ENCODE data around the gene HECA. TPM values are rescaled to one million over a fixed set of nuclear protein-coding genes. Genes with fewer than 3 reads are reported as not detected.

Gene HECA
- total and polyA plus RNA-seq, 10 of the 15 experiments (the other 5 are each of a cell fraction or from before 2014, with no cell fraction given), result 0.52 to 7.2 (median 2.7) TPM

GRCh38 chr6:139146317-139146726, 11.4 kb downstream of the HECA start:
- BruUV-seq (replicated peaks), result no TSS peak
- ChIA-PET CTCF (interaction anchor here (0.8 to 1.3 kb wide), 4 partner anchors 9 to 71 kb away, joined by 3 to 4 read pairs (median 3); no protein-coding TSS in a partner anchor), SMC1A (ENCODE audit: uncharacterized antibody, unreplicated experiment) (interaction anchor here (1.1 to 1.9 kb wide), 2 partner anchors 9 to 73 kb away, joined by 5 to 8 read pairs; no protein-coding TSS in a partner anchor), RAD21 (ENCODE audit: unreplicated experiment) (interaction anchor here (1.9 kb wide), 1 partner anchor 9 kb away, joined by 7 read pairs; no protein-coding TSS in a partner anchor), POLR2A (interaction anchor here (1.1 kb wide), 1 partner anchor 9 kb away, joined by 5 read pairs; no protein-coding TSS in a partner anchor)
- WGBS (ENCODE audit: insufficient coverage, insufficient replicate concordance, low lambda C conversion rate, missing lambda C conversion rate), result 17% methylated on average over 5 of the region's 5 CpGs
- H3K4me1 ChIP-seq (ENCODE audit: control insufficient read depth, insufficient read depth, low read length), result no peaks in the 10 kb centered on the region
- H3K79me2 ChIP-seq (ENCODE audit: control insufficient read depth, insufficient read depth, low read length), result no peaks in the 10 kb centered on the region
- in situ Hi-C loops (cut with MboI) (no loop called here), intact Hi-C loops (cut with micrococcal nuclease; ENCODE audit: unreplicated experiment) (no loop called here)
- DNase-seq (ENCODE audit: low read depth, low spot score) (no peak), FAIRE-seq (no peak), ATAC-seq (peak; percentile 55)
- H2AFZ ChIP-seq (ENCODE audit: control insufficient read depth, low read depth, low read length), result no peak overlapping the region
- peak overlapping the region; percentile 1; the same call in 1 of the 2 replicates for H3K4me2 ChIP-seq (ENCODE audit: control insufficient read depth, insufficient read depth)
- no peak overlapping the region for H3K4me3 ChIP-seq
- no peak overlapping the region for H3K27ac ChIP-seq (ENCODE audit: control insufficient read depth, insufficient read depth)
- H3K36me3 ChIP-seq (ENCODE audit: control insufficient read depth in 2 of 2, insufficient read depth in 2 of 2, low read length in 1 of 2), result no peaks in the 10 kb centered on the region
- H3K9ac ChIP-seq (ENCODE audit: control insufficient read depth, insufficient read depth, low read length), result no peak overlapping the region
- H3K9me3 ChIP-seq (replicated peaks; ENCODE audit: control insufficient read depth, insufficient read depth, low read length), result no peaks in the 10 kb centered on the region; the same call in 2 of the 3 replicates
- no peaks in the 10 kb centered on the region for H4K20me1 ChIP-seq (ENCODE audit: control insufficient read depth, insufficient read depth)
- peak; percentile 77 for TF ChIP-seq JUNB (IDR thresholded peaks at IDR 0.05)
- no peak for TF ChIP-seq ESRRA (IDR thresholded peaks at IDR 0.05; ENCODE audit: low read length)
- TF ChIP-seq PBX3 (IDR thresholded peaks at IDR 0.05; ENCODE audit: insufficient replicate concordance, low read depth, low read length), result peak; percentile 41
- no peak for TF ChIP-seq ZZZ3 (IDR thresholded peaks at IDR 0.05; ENCODE audit: control insufficient read depth, insufficient read length, low read depth)
- no peak for TF ChIP-seq NFYB (IDR thresholded peaks at IDR 0.05; ENCODE audit: insufficient read depth, low read depth, low read length)
- TF ChIP-seq YY1 (IDR thresholded peaks at IDR 0.05; ENCODE audit: low read depth, low read length), result no peak
- peak; percentile 39; the same call in 1 of the 2 replicates for TF ChIP-seq PKNOX1 (IDR thresholded peaks at IDR 0.05)
- TF ChIP-seq SIN3A (IDR thresholded peaks at IDR 0.05; ENCODE audit: low read depth, low read length), result no peak
- no peak for TF ChIP-seq E4F1 (IDR thresholded peaks at IDR 0.05; ENCODE audit: borderline replicate concordance, partially characterized antibody)
- H3K27me3 ChIP-seq (replicated peaks in 1 of 2; ENCODE audit: control insufficient read depth in 2 of 2, insufficient read depth in 2 of 2, low read length in 1 of 2), result no peaks in the 10 kb centered on the region
